Subcutaneous abdominal adipose tissue (tissue), 5 donors: ENCODE data around the gene STMND1.

Source experiments
- H3K27ac ChIP-seq: one replicate; pipeline ENCODE4 v1.7.0; 2013; ENCODE audit warnings: low read depth, mild to moderate bottlenecking, inconsistent platforms, low read length, moderate library complexity
- H3K27me3 ChIP-seq, 5 donors: one replicate each; pipeline ENCODE4 v1.7.0; 2013; ENCODE audit warnings: low read length in 5 of 5, inconsistent platforms in 1 of 5; ENCODE audit not compliant: control insufficient read depth in 5 of 5, insufficient read depth in 4 of 5
- H3K36me3 ChIP-seq, 5 donors: one replicate each; pipeline ENCODE4 v1.7.0; 2013; ENCODE audit warnings: low read length in 5 of 5; ENCODE audit not compliant: control insufficient read depth in 5 of 5, insufficient read depth in 5 of 5
- H3K4me1 ChIP-seq, 5 donors: one replicate each; pipeline ENCODE4 v1.7.0; 2013; ENCODE audit warnings: low read length in 5 of 5, mild to moderate bottlenecking in 3 of 5, moderate library complexity in 1 of 5; ENCODE audit not compliant: control insufficient read depth in 5 of 5, insufficient read depth in 5 of 5
- H3K4me3 ChIP-seq, 5 donors: one replicate each; pipeline ENCODE4 v1.7.0; 2013; ENCODE audit warnings: low read length in 5 of 5, low read depth in 1 of 5
- H3K9ac ChIP-seq, 5 donors: one replicate each; pipeline ENCODE4 v1.7.0; 2013; ENCODE audit warnings: low read length in 5 of 5, mild to moderate bottlenecking in 4 of 5, moderate library complexity in 3 of 5
- H3K9me3 ChIP-seq, 5 donors: one replicate each; pipeline ENCODE4 v1.7.0; 2013; ENCODE audit warnings: low read length in 5 of 5; ENCODE audit not compliant: control insufficient read depth in 5 of 5
- donor health status: healthy.
- donor health status: healthy.
- donor health status: healthy.
- donor health status: healthy.
- donor health status: healthy.

Gene STMND1

GRCh38 chr6:17101422-17102257 lies at the start of gene STMND1:
STMND1 (plus strand) TSS chr6:17102050; CDS start chr6:17102258, 208 bp downstream.
- Histone ChIP-seq H3K27me3 (peaks cover 9 to 20% (median 18%) of the 10 kb centered on the region in 5 donors), H3K9ac (no peak within 1 kb of the TSS), H3K36me3 (no peaks in the 10 kb centered on the region), H3K9me3 (no peaks in the 10 kb centered on the region), H3K4me1 (peaks cover 1 to 13% (median 11%) of the 10 kb centered on the region in 5 donors), H3K27ac (no peak within 1 kb of the TSS), H3K4me3 (peak within 1 kb of the TSS; percentile 17 to 65 (median 42))

- H3K4me1 ChIP-seq: no peaks in the 10 kb centered on the region
- H3K27me3 ChIP-seq: no peaks in the 10 kb centered on the region
- H3K9ac ChIP-seq: no peak overlapping the region
- no peaks in the 10 kb centered on the region for H3K9me3 ChIP-seq
- H3K27ac ChIP-seq: no peak overlapping the region
- H3K36me3 ChIP-seq: no peaks in the 10 kb centered on the region
- H3K4me3 ChIP-seq: no peak overlapping the region
These were observed 47.2 kb upstream of the STMND1 start for GRCh38 chr6:17054647-17055046.

- Histone ChIP-seq H3K4me3 (no peak overlapping the region), H3K27ac (no peak overlapping the region), H3K27me3 (no peaks in the 10 kb centered on the region), H3K36me3 (no peaks in the 10 kb centered on the region), H3K4me1 (no peaks in the 10 kb centered on the region), H3K9me3 (no peaks in the 10 kb centered on the region), H3K9ac (no peak overlapping the region)
These were observed 44.5 kb upstream of the STMND1 start for GRCh38 chr6:17057322-17057721.

GRCh38 chr6:17058550-17058949 lies 43.3 kb upstream of the STMND1 start:
- Histone ChIP-seq H3K9me3 (no peaks in the 10 kb centered on the region), H3K27ac (no peak overlapping the region), H3K36me3 (no peaks in the 10 kb centered on the region), H3K9ac (no peak overlapping the region), H3K4me1 (peaks cover 0 to 3% (median 0%) of the 10 kb centered on the region in 5 donors), H3K27me3 (no peaks in the 10 kb centered on the region), H3K4me3 (no peak overlapping the region)

GRCh38 chr6:17059022-17059421 lies 42.8 kb upstream of the STMND1 start:
- Histone ChIP-seq H3K4me3 (no peak overlapping the region), H3K36me3 (no peaks in the 10 kb centered on the region), H3K9me3 (no peaks in the 10 kb centered on the region), H3K27ac (no peak overlapping the region), H3K9ac (no peak overlapping the region), H3K4me1 (peaks cover 0 to 3% (median 0%) of the 10 kb centered on the region in 5 donors), H3K27me3 (no peaks in the 10 kb centered on the region)

- H3K4me1 ChIP-seq: peaks cover 0 to 3% (median 0%) of the 10 kb centered on the region in 5 donors
- H3K9me3 ChIP-seq: no peaks in the 10 kb centered on the region
- no peak overlapping the region for H3K27ac ChIP-seq
- H3K36me3 ChIP-seq: no peaks in the 10 kb centered on the region
- no peak overlapping the region for H3K9ac ChIP-seq
- no peak overlapping the region for H3K4me3 ChIP-seq
- no peaks in the 10 kb centered on the region for H3K27me3 ChIP-seq
These were observed 42.0 kb upstream of the STMND1 start for GRCh38 chr6:17059850-17060249.

GRCh38 chr6:17061097-17061496 lies 40.8 kb upstream of the STMND1 start:
- no peak overlapping the region for H3K27ac ChIP-seq
- no peaks in the 10 kb centered on the region for H3K9me3 ChIP-seq
- no peak overlapping the region for H3K9ac ChIP-seq
- no peaks in the 10 kb centered on the region for H3K36me3 ChIP-seq
- no peak overlapping the region for H3K4me3 ChIP-seq
- no peaks in the 10 kb centered on the region for H3K27me3 ChIP-seq
- H3K4me1 ChIP-seq: peaks cover 0 to 3% (median 0%) of the 10 kb centered on the region in 5 donors

- no peaks in the 10 kb centered on the region for H3K9me3 ChIP-seq
- H3K4me1 ChIP-seq: peaks cover 0 to 3% (median 0%) of the 10 kb centered on the region in 5 donors
- H3K27ac ChIP-seq: no peak overlapping the region
- no peak overlapping the region for H3K4me3 ChIP-seq
- no peak overlapping the region for H3K9ac ChIP-seq
- H3K36me3 ChIP-seq: no peaks in the 10 kb centered on the region
- no peaks in the 10 kb centered on the region for H3K27me3 ChIP-seq
These were observed 38.9 kb upstream of the STMND1 start for GRCh38 chr6:17062871-17063440.

- H3K36me3 ChIP-seq: no peaks in the 10 kb centered on the region
- no peaks in the 10 kb centered on the region for H3K27me3 ChIP-seq
- H3K9me3 ChIP-seq: peaks cover 0 to 10% (median 7%) of the 10 kb centered on the region in 5 donors
- H3K4me3 ChIP-seq: no peak overlapping the region
- no peak overlapping the region for H3K9ac ChIP-seq
- no peak overlapping the region for H3K27ac ChIP-seq
- peaks cover 0 to 3% (median 0%) of the 10 kb centered on the region in 5 donors for H3K4me1 ChIP-seq
These were observed 36.9 kb upstream of the STMND1 start for GRCh38 chr6:17064975-17065374.

- Histone ChIP-seq H3K9ac (no peak overlapping the region), H3K4me1 (peaks cover 0 to 3% (median 0%) of the 10 kb centered on the region in 5 donors), H3K27ac (no peak overlapping the region), H3K4me3 (no peak overlapping the region), H3K27me3 (no peaks in the 10 kb centered on the region), H3K9me3 (peaks cover 0 to 12% (median 7%) of the 10 kb centered on the region in 5 donors), H3K36me3 (no peaks in the 10 kb centered on the region)
These were observed 35.2 kb upstream of the STMND1 start for GRCh38 chr6:17066610-17067009.
